Lung (tissue), 12 donors: ENCODE data around the gene ATG4B. TPM values are rescaled to one million over a fixed set of nuclear protein-coding genes. Genes with fewer than 3 reads are reported as not detected.

Source experiments
- ATAC-seq: fragments of 200-7000 bp; cut with Tn5 transposase; one replicate; pipeline ENCODE4 v1.9.1; 2020; ENCODE audit warnings: moderate number of reproducible peaks; ENCODE audit not compliant: insufficient read depth, low FRiP score
- DNase-seq, 3 donors: peaks; one replicate each; pipeline ENCODE4 v3.0.0-alpha.2; 2013 to 2017
- H3K27ac ChIP-seq, 2 donors: one replicate each; pipeline ENCODE4 v1.5.1; 2013; ENCODE audit warnings: mild to moderate bottlenecking in 2 of 2, moderate library complexity in 2 of 2, control low read depth in 1 of 2, inconsistent platforms in 1 of 2, low read depth in 1 of 2, low read length in 1 of 2
- H3K27me3 ChIP-seq, 3 donors: one replicate each; pipeline ENCODE4 v1.5.1; 2013; ENCODE audit warnings: low read length in 2 of 3; ENCODE audit not compliant: control insufficient read depth in 3 of 3, insufficient read depth in 3 of 3
- H3K36me3 ChIP-seq, 4 donors: one replicate each; pipeline ENCODE4 v1.5.1; 2013; ENCODE audit warnings: low read length in 4 of 4, mild to moderate bottlenecking in 1 of 4, moderate library complexity in 1 of 4; ENCODE audit not compliant: control insufficient read depth in 4 of 4, insufficient read depth in 4 of 4
- H3K4me1 ChIP-seq, 5 donors: one replicate each; pipeline ENCODE4 v1.5.1; 2013; ENCODE audit warnings: low read length in 5 of 5, mild to moderate bottlenecking in 2 of 5, moderate library complexity in 1 of 5; ENCODE audit not compliant: control insufficient read depth in 5 of 5, insufficient read depth in 5 of 5
- H3K4me3 ChIP-seq: one replicate; pipeline ENCODE4 v1.5.1; 2013; ENCODE audit warnings: mild to moderate bottlenecking, control low read depth, moderate library complexity
- H3K9ac ChIP-seq, 2 donors: one replicate each; pipeline ENCODE4 v1.5.1; 2013; ENCODE audit warnings: low read length in 2 of 2, control low read depth in 1 of 2; ENCODE audit not compliant: insufficient read depth in 1 of 2
- H3K9me3 ChIP-seq, 4 donors: one replicate each; pipeline ENCODE4 v1.5.1; 2013; ENCODE audit warnings: low read length in 3 of 4, mild to moderate bottlenecking in 1 of 4, moderate library complexity in 1 of 4; ENCODE audit not compliant: control insufficient read depth in 4 of 4, insufficient read depth in 3 of 4
- WGBS, 2 donors: extraction: QIAGEN DNeasy Blood & Tissue Kit; methylation state at CpG; one replicate each; pipeline ENCODE4 v1.1.7; 2013; 5-methylcytosine and 5-hydroxymethylcytosine counted together
- polyA plus RNA-seq, 2 donors: library from polyadenylated mRNA; stranded (reverse); fragments of 200-250 nt; gene quantifications; one replicate each; pipeline ENCODE4 v1.2.1, GENCODE V29; 2013
- total RNA-seq, 2 donors: library from RNA; depleted of rRNA in 1 of 2; stranded (reverse); fragments of >200 nt in 1 of 2; gene quantifications; one replicate each; pipeline ENCODE4 v1.2.1, GENCODE V29; 2014 to 2021
- TF ChIP-seq, protein P1 (sequence below): IDR thresholded peaks from 2 replicates; pipeline ENCODE4 v1.5.1; 2012; ENCODE audit warnings: mild to moderate bottlenecking; ENCODE audit errors: control extremely low read depth, extremely low read depth
- donor health status: control.
- donor health status: control.
- donor health status: Bipolar disorder and iron deficiency.
- donor health status: healthy.
- donor health status: DM: yes; HTN: yes; CAD: no.

ATG4B gene
- total and polyA plus RNA-seq, 4 donors = 45.1 to 74.9 (median 62.0) TPM

DNA sequence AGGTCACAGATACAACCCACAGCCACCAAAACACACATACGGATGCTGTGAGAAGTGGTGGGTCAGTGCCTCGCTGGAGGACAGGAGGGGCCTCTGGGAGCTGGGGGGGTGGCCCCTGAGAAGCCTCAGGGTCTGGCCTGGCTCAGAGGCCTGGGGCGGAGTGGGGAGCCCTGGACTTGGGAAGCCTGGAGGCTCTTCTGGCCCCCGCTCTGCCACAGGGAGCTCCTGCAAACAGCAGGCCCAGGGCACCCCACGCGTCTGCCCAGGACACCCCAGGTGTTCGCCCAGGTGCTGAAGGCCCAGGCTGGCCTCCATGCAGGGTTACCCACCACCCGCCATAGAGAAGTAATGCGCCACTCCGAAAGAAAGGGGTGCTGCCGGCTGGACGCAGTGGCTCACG lies 26.4 kb upstream of the ATG4B start:
- no peaks in the 10 kb centered on the region for H3K27me3 ChIP-seq
- DNase-seq (no peak), ATAC-seq (no peak)
- WGBS, 2 donors = 95 to 97% methylated on average over 13 of the region's 13 CpGs
- H3K27ac ChIP-seq = peak overlapping the region in 1 of 2 donors; percentile 50
- peaks cover 0 to 47% (median 9%) of the 10 kb centered on the region in 5 donors for H3K4me1 ChIP-seq
- H3K36me3 ChIP-seq = peaks cover 0 to 5% (median 1%) of the 10 kb centered on the region in 4 donors
- no peaks in the 10 kb centered on the region for H3K9me3 ChIP-seq
- no peak overlapping the region for H3K4me3 ChIP-seq
- TF ChIP-seq, protein P1, sequence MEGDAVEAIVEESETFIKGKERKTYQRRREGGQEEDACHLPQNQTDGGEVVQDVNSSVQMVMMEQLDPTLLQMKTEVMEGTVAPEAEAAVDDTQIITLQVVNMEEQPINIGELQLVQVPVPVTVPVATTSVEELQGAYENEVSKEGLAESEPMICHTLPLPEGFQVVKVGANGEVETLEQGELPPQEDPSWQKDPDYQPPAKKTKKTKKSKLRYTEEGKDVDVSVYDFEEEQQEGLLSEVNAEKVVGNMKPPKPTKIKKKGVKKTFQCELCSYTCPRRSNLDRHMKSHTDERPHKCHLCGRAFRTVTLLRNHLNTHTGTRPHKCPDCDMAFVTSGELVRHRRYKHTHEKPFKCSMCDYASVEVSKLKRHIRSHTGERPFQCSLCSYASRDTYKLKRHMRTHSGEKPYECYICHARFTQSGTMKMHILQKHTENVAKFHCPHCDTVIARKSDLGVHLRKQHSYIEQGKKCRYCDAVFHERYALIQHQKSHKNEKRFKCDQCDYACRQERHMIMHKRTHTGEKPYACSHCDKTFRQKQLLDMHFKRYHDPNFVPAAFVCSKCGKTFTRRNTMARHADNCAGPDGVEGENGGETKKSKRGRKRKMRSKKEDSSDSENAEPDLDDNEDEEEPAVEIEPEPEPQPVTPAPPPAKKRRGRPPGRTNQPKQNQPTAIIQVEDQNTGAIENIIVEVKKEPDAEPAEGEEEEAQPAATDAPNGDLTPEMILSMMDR = no peak
- no peak overlapping the region for H3K9ac ChIP-seq

DNA sequence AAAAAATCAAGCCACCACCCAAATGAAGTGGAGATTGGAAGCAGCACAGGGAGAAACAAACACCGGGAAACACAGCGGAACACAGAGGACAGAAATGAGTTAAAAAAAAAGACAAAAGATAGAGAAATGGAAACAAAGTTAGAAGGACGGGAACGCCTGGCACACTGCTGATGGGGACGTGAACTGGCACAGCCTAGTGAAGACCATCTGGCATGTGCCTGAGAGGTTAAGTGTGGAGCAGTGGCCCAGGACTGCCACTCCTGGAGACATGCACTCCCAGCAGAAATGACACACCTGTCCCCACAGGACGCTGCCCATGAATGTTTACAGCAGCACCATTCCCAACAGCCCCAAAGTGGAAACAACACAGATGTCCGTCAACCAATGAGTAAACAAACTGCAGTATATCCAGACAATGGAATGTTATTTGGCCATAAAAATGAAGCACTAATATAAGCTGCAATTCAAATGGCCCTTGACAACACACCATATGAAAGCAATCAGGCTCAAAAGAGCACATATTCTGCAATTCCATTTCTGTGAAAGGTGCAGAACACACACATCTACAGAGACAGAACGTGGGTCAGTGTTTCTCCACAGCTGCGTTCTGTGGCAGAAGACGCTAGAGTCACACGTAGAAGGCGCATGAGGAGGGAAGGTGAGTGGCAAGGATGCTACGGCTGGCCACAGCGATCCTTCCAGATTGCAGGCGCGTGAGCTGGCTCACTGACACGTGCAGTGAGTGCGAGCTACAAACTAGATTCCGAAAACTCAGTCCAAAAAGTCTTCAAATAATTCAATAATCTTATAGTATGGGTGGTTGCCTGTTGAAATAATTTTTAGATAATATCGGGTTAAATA lies 25.1 kb upstream of the ATG4B start:
- H3K27me3 ChIP-seq = no peaks in the 10 kb centered on the region
- DNase-seq (peak; percentile 46 to 83 (median 79)), ATAC-seq (no peak)
- peak overlapping the region in 1 of 2 donors; percentile 54 for H3K9ac ChIP-seq
- TF ChIP-seq, protein P1 = no peak
- peaks cover 0 to 48% (median 11%) of the 10 kb centered on the region in 5 donors for H3K4me1 ChIP-seq
- no peak overlapping the region for H3K4me3 ChIP-seq
- peaks cover 0 to 2% (median 0%) of the 10 kb centered on the region in 4 donors for H3K36me3 ChIP-seq
- H3K27ac ChIP-seq = peak overlapping the region in 1 of 2 donors; percentile 57
- H3K9me3 ChIP-seq = no peaks in the 10 kb centered on the region
- WGBS, 2 donors = 84 to 88% methylated on average over 20 of the region's 20 CpGs

DNA sequence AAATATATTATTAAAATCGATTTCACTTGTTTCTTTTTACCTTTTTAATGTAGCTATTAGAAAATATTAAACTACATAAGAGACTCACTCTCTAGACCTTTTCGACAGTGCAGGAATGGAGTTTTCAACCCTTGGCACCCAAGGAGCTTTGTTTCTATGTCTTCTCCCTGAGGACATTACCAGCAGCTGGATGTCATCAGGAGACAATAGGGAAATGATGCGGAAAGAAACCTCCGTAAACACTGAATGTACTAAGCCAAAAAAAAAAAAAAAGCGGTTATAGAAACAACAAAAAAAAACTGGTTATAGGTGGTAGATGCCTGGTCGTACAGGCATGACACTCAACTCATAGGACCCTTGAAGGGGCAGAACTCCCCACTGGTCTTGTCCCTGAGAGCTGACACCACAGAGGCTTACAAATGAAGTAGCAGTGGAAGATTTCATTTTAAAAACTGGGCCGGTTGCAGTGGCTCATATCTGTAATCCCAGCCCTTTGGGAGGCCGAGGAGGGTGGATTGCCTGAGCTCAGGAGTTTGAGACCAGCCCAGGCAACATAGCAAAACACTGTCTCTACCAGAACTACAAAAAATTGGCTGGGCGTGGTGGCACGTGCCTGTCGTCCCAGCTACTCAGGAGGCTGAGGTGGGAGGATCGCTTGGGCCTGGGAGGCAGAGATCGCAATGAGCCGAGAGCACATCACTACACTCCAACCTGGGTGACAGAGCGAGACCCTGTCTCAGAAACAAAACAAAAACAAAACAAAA lies 24.3 kb upstream of the ATG4B start:
- H3K36me3 ChIP-seq = no peaks in the 10 kb centered on the region
- TF ChIP-seq, protein P1 = no peak
- no peak overlapping the region for H3K4me3 ChIP-seq
- peaks cover 0 to 54% (median 17%) of the 10 kb centered on the region in 5 donors for H3K4me1 ChIP-seq
- H3K27ac ChIP-seq = no peak overlapping the region
- no peak for ATAC-seq
- DNase-seq = peak; percentile 58 to 94 (median 92)
- no peaks in the 10 kb centered on the region for H3K27me3 ChIP-seq
- no peaks in the 10 kb centered on the region for H3K9me3 ChIP-seq
- H3K9ac ChIP-seq = peak overlapping the region in 1 of 2 donors; percentile 65
- 78 to 85% methylated on average over 15 of the region's 15 CpGs for WGBS, 2 donors
